T-helper 17 cell (primary cell): ENCODE measurements around the gene HEBP1. TPM values are rescaled to one million over a fixed set of nuclear protein-coding genes. Genes with fewer than 3 reads are reported as not detected.

ENCODE experiments used
- ATAC-seq: fragments of 150-1000 bp; cut with Tn5 transposase; 2 replicates; pipeline ENCODE4 v1.10.0; 2021; ENCODE audit warnings: mild to moderate bottlenecking, moderate library complexity
- DNase-seq, 3 donors: peaks; one replicate each; pipeline versions ENCODE4 v3.0.0 to v3.0.0-alpha.2; 2020 to 2021
- H3K9me3 ChIP-seq: one replicate; pipeline ENCODE4 v1.7.0; 2013; ENCODE audit warnings: low read length, mild to moderate bottlenecking; ENCODE audit not compliant: control insufficient read depth, poor library complexity, severe bottlenecking
- H3K27ac Mint-ChIP-seq: one replicate; pipeline ENCODE4 v1.8.0; 2022; ENCODE audit warnings: mild to moderate bottlenecking, moderate library complexity, mixed read lengths
- H3K27me3 Mint-ChIP-seq: one replicate; pipeline ENCODE4 v1.8.0; 2022; ENCODE audit warnings: mixed read lengths
- H3K36me3 Mint-ChIP-seq: one replicate; pipeline ENCODE4 v1.8.0; 2022; ENCODE audit warnings: low read depth, mixed read lengths
- H3K4me1 Mint-ChIP-seq: one replicate; pipeline ENCODE4 v1.8.0; 2022; ENCODE audit warnings: mild to moderate bottlenecking, mixed read lengths
- H3K4me3 Mint-ChIP-seq: one replicate; pipeline ENCODE4 v1.8.0; 2022; ENCODE audit warnings: mild to moderate bottlenecking, moderate library complexity, mixed read lengths
- total RNA-seq, 4 donors: library from RNA in 2 of 4; stranded (reverse) in 2 of 4; gene quantifications; one replicate each; pipeline ENCODE4 v1.2.3 and lab custom pipeline; 2022 to 2026

Gene HEBP1
- total RNA-seq, 2 donors from 2014 or later, result 10.8 to 11.5 TPM

DNA sequence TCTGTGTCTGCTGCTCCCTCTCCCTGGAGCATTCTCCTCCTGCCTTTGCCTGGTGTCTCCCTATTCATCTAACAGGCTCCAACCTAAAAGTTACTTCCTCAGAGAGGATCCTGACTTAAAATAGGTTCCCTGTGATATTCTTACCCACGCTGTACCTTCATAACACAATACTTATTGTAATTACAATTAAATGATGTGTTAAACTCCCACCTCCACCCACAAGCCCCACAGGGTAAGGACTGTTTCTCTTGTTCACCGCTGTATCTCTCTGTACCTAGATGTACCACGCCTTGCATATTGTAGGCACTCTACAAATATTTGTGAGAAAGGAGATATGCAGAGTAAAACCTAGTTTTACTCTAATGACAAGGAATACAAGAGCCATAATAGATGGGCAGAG is 5.0 kb downstream of the HEBP1 start:
- Mint-ChIP-seq H3K27ac (no peak overlapping the region), H3K4me3 (no peak overlapping the region), H3K4me1 (peaks cover 25% of the 10 kb centered on the region), H3K36me3 (peaks cover 2% of the 10 kb centered on the region), H3K27me3 (no peaks in the 10 kb centered on the region)
- H3K9me3 ChIP-seq, result no peaks in the 10 kb centered on the region
- no peak for ATAC-seq
- DNase-seq, result no peak

DNA sequence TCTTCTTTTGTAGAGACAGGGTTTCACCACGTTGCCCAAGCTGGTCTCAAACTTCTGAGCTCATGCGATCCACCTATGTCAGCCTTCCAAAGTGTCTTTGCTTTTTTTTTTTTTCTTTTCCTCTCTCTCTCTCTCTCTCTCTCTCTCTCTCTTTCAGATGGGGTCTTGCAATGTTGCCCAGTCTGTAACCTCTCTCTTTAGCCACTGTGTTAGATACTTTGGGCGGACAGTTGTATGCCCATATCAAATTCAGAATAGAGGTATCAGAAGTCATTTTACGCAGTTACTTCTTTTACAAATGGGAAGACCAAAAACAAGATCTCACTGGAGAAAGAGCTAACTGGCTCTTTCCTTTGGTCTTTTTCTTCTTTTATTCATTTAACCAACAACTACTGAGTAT is 6.7 kb downstream of the HEBP1 start:
- DNase-seq (no peak), ATAC-seq (no peak)
- Mint-ChIP-seq H3K27me3 (no peaks in the 10 kb centered on the region), H3K36me3 (peaks cover 2% of the 10 kb centered on the region), H3K4me1 (peaks cover 16% of the 10 kb centered on the region), H3K27ac (no peak overlapping the region), H3K4me3 (no peak overlapping the region)
- no peaks in the 10 kb centered on the region for H3K9me3 ChIP-seq

DNA sequence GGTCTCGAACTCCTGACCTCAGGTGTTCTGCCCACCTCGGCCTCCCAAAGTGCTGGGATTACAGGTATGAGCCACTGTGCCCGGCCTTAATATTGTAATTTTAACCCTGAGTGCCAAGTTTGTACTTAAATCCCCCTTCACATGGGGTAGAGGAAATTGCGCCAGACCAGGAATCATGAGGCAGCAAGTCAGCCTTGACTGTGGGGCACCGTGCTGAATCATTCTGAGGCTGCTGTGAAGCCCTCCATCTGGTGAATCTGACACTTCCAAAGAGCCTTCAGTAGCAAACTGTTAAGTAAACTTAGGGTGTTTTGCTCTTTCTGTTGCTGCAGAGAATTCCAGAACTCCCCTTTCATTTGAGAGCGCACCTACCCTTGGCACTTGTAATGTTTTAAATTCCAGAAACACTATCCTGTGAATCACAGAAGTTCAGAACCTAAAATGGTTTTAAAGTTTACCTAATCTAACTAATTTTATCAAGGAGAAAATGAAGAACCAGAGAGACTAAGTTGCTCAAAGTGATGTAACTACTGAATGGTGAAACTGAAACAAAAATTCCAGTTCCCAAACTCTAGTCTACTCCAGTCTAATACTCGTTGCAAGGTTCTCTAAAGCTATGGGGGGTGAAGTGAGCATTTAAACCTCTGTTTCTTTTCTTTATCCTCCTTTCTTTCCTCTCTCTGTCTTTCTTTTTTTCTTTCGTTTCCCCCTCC is 7.5 kb downstream of the HEBP1 start:
- H3K9me3 ChIP-seq, result no peaks in the 10 kb centered on the region
- ATAC-seq (no peak), DNase-seq (no peak)
- no peaks in the 10 kb centered on the region for H3K27me3 Mint-ChIP-seq
- H3K27ac Mint-ChIP-seq, result peak overlapping the region; percentile 82
- H3K4me3 Mint-ChIP-seq, result no peak overlapping the region
- H3K36me3 Mint-ChIP-seq, result peaks cover 2% of the 10 kb centered on the region
- peaks cover 15% of the 10 kb centered on the region for H3K4me1 Mint-ChIP-seq

DNA sequence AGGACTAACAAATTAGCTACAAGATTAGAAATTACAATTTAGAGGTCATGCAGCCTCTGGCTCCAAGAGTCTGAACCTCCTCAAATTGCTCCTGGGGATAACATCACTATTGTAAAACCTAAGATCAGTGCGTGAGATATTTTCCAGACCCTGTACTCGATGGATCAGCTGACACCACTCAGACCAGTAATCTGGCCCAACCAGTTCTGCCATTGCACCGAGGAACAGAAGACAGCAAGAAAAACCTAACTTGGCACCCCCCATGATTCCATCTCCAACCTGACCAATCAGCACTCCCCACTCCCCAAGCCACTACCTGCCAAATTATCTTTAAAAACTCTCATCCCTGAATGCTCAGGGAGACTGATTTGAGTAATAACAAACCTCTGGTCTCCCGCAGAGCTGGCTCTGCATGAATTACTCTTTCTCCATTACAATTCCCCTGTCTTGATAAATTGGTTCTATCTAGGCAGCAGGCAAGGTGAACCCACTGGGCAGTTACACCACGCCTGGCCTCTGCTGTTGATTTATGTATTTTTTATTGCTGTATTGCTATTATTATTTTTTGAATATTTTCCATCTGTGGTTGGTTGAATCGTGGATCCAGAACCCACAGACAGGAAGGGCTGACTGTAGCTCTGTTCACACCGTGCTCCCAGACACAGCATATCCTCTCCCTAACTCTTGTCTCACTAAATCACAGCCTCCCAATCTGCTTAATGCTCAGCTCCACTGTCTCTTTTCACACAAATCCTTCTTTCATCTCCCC is 9.2 kb downstream of the HEBP1 start:
- H3K4me3 Mint-ChIP-seq, result no peak overlapping the region
- H3K27ac Mint-ChIP-seq, result peak overlapping the region; percentile 82
- no peak for DNase-seq
- no peaks in the 10 kb centered on the region for H3K9me3 ChIP-seq
- peaks cover 2% of the 10 kb centered on the region for H3K36me3 Mint-ChIP-seq
- ATAC-seq, result no peak
- H3K4me1 Mint-ChIP-seq, result peaks cover 8% of the 10 kb centered on the region
- H3K27me3 Mint-ChIP-seq, result no peaks in the 10 kb centered on the region

DNA sequence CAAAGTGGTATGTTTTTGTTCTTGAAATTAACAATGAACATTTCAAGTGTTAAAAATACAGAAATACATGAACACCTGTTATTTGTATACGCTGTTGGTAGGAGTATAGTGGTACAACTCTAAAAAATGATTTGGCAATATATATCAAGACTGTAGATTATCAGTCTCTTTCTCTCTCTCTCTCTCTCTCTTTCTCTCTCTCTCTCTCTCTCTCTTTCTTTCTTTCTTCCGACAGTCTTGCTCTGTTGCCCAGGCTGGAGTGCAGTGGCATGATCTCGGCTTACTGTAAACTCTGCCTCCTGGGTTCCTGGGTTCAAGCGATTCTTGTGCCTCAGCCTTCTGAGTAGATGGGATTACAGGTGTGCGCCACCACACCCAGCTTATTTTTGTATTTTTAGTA is 12.6 kb downstream of the HEBP1 start:
- no peaks in the 10 kb centered on the region for H3K9me3 ChIP-seq
- DNase-seq, result no peak
- peaks cover 14% of the 10 kb centered on the region for H3K4me1 Mint-ChIP-seq
- no peak overlapping the region for H3K27ac Mint-ChIP-seq
- H3K36me3 Mint-ChIP-seq, result peaks cover 4% of the 10 kb centered on the region
- no peaks in the 10 kb centered on the region for H3K27me3 Mint-ChIP-seq
- no peak overlapping the region for H3K4me3 Mint-ChIP-seq
- ATAC-seq, result no peak

DNA sequence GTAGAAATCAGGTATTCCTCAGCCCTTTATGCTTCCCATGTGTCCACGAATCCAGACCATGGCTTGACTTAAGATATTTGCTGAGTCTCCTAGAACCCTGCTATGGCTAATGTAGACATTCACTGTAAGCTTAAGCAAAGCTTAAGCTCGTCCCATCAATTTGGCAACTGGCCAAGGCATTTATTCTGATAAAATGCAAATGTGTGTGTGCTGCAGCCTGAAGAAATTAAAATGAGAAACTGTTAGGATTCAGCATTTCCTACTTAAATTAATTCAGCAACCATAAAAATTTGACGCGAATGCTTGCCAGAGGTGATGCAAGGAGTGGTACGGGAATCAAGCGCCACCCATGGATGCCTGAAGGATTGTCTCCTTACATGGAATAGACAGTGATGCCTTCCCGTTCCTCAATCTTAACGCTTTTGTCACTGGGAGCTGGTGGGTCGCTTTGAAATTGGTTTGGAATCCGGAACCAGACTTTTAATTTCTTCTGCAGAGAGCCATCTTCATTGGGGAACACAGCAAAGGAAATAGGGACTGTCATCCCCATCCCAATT is 13.2 kb downstream of the HEBP1 start:
- Mint-ChIP-seq H3K27me3 (no peaks in the 10 kb centered on the region), H3K36me3 (peaks cover 4% of the 10 kb centered on the region), H3K4me1 (peaks cover 14% of the 10 kb centered on the region), H3K27ac (no peak overlapping the region), H3K4me3 (no peak overlapping the region)
- DNase-seq (no peak), ATAC-seq (no peak)
- no peaks in the 10 kb centered on the region for H3K9me3 ChIP-seq

DNA sequence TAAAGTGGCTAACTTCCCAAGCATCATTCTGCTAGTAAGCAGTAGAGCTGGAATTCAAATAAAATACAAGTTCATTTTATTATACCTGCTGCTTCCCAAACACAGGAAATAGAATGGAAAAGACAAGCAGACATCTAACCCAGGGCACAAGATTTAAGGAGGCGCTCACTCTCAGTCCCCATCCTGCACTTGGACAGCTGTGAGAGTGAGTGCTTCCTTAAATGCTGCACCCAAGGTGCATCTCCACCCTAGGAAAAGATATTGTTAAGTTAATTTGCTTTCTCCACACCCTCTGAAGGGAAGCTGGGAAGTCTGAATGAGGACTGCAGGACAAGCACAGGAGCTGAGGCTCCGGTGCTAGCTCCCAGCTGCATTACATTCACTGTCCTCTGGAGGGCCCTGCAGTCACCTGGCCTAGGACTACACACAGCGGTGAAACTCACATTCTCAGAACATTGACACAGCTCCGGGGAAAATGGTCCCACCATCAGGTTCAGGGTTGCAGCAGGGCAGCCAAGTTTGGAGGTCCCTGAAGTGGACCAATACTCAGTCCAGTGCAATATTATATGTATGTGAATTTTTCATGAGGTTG is 14.2 kb downstream of the HEBP1 start:
- Mint-ChIP-seq H3K27ac (no peak overlapping the region), H3K4me1 (peaks cover 9% of the 10 kb centered on the region), H3K4me3 (no peak overlapping the region), H3K36me3 (peaks cover 2% of the 10 kb centered on the region), H3K27me3 (no peaks in the 10 kb centered on the region)
- no peaks in the 10 kb centered on the region for H3K9me3 ChIP-seq
- ATAC-seq (peak; percentile 76), DNase-seq (no peak)

DNA sequence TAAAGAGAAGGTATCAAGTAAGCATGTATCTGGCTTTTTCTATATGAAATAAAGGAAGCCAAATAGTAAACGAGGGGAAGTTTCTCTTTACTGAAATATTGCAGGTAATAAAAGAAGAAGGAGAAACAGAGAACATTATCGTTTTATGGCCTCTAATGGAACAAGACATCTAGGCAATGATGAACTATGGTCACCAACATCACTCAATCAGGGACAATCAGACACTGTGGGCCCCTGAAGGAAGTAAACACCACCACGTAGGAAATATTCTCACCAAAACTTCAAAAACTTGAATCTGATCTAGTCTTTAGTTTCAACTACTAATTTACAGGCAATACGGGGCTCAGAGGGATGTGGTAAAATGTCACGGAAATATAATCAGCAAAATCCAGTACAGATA is 15.9 kb downstream of the HEBP1 start:
- DNase-seq (no peak), ATAC-seq (no peak)
- Mint-ChIP-seq H3K4me3 (no peak overlapping the region), H3K27me3 (no peaks in the 10 kb centered on the region), H3K36me3 (peaks cover 2% of the 10 kb centered on the region), H3K27ac (no peak overlapping the region), H3K4me1 (peaks cover 8% of the 10 kb centered on the region)
- no peaks in the 10 kb centered on the region for H3K9me3 ChIP-seq

DNA sequence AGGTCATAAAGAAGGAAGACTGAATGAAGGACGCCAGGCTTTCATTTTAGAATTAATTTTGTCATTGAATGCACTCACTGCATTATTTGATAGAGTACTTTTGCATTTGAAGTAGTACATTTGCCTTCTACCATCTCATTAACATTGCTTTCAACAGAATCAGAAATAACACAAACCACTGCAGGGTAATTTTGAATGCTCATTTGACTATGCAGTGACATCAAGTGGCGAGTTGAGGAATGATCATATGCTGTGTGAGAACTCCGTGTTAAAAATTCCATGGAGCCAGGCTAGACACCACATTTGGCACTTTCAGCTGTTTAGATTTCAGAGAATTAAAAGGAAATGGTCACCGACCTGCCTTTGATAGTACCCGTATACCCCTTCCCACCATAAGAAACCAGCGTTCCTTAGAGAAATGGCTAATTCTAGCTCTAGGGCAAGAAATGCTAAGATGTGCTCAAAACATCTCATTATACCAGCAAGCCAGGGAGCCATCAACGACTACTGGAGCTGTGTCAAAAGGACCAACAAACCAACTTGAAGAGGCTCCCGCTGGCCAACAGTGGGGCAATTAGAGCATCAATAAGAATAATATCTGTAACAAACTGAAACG is 16.5 kb downstream of the HEBP1 start:
- H3K9me3 ChIP-seq, result no peaks in the 10 kb centered on the region
- no peak overlapping the region for H3K27ac Mint-ChIP-seq
- H3K36me3 Mint-ChIP-seq, result peaks cover 2% of the 10 kb centered on the region
- peaks cover 8% of the 10 kb centered on the region for H3K4me1 Mint-ChIP-seq
- H3K4me3 Mint-ChIP-seq, result no peak overlapping the region
- ATAC-seq, result peak; percentile 50
- DNase-seq, result no peak
- H3K27me3 Mint-ChIP-seq, result no peaks in the 10 kb centered on the region

DNA sequence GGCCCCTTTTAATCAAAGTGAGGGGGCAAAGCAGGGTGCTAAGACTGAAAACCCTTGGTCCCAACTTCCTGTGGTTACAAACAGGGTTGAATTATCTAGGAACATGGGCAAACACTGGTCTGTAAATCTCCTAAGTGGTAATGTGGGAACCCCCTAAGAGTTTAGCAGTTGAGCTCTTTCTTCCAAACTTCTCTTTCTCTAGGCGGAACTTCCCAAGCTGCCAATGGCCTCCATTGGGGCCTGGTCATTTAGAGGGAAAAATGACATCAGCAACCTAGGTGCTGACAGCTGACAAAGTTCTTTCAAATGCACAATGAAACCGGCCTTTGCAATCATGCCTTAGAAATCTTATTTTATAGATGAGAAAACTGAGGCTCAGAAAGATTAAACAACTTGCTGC is 17.7 kb downstream of the HEBP1 start:
- Mint-ChIP-seq H3K4me1 (peaks cover 8% of the 10 kb centered on the region), H3K36me3 (peaks cover 2% of the 10 kb centered on the region), H3K4me3 (no peak overlapping the region), H3K27me3 (no peaks in the 10 kb centered on the region), H3K27ac (no peak overlapping the region)
- no peak for DNase-seq
- H3K9me3 ChIP-seq, result no peaks in the 10 kb centered on the region
- no peak for ATAC-seq

DNA sequence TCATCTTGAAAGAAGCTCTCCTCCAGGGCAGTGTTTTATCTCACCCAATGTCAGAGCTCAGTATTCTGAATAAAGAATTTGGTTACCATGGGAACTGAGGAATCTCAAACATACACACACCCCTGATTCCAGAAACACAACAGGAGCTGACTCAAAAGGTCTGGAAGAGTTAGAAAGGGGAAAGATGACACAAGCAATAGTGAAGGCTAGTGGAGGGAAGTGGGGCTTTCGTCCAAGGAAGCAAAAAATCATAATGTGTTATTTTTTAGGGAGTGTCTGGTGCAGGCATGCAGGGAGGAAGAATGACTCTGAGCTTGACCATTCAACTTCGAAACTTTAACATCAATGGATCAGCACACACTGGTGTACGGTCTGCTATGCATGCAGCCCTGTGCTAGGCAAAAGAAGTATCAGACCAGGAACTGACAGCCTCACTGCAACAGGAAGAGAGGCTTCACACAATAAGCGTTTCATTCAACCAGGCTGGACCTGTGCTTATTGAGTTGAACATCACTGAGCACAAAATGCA is 20.3 kb downstream of the HEBP1 start:
- H3K36me3 Mint-ChIP-seq, result peaks cover 2% of the 10 kb centered on the region
- H3K4me3 Mint-ChIP-seq, result no peak overlapping the region
- no peaks in the 10 kb centered on the region for H3K9me3 ChIP-seq
- H3K27me3 Mint-ChIP-seq, result no peaks in the 10 kb centered on the region
- no peak for ATAC-seq
- DNase-seq, result no peak
- no peak overlapping the region for H3K27ac Mint-ChIP-seq
- peaks cover 8% of the 10 kb centered on the region for H3K4me1 Mint-ChIP-seq

DNA sequence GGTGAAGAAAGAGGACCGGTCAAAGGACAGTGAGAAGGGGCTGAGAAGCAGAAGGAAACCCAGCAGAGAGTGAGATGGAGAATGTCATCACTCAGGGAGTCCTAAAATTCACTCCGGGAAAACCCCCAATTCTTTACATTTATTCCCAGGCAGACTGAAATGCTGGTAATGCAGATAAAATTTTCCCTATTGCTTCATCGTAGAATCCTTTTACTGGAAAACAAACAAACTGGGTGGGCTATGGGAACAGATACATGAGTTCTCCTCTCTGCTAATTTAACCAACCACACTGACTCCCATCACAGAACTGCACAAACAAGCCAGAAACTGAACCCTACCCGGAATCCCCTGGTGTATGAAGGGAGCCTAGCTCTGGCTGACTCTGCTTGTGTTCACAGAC is 20.9 kb downstream of the HEBP1 start:
- H3K4me3 Mint-ChIP-seq, result no peak overlapping the region
- no peaks in the 10 kb centered on the region for H3K9me3 ChIP-seq
- ATAC-seq, result no peak
- no peaks in the 10 kb centered on the region for H3K27me3 Mint-ChIP-seq
- DNase-seq, result no peak
- H3K36me3 Mint-ChIP-seq, result peaks cover 3% of the 10 kb centered on the region
- H3K4me1 Mint-ChIP-seq, result peaks cover 5% of the 10 kb centered on the region
- H3K27ac Mint-ChIP-seq, result no peak overlapping the region

DNA sequence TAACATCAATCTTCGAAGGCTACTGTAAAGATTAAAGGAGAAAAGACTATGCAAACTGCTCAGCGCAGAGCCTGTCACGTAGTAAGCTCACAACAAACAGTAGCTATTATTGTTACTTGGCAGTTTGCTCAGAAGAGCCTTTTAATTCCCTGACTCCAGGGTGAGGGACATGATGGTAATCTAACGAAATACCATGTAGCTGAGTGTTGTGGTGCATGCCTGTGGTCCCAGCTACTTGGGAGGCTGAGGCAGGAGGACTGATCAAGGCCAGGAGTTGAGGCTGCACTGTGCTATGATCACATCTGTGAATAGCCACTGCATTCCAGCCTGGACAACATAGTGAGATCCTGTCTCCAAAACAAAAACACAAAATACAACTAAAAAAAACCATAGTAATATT is 22.8 kb downstream of the HEBP1 start:
- ATAC-seq, result no peak
- Mint-ChIP-seq H3K4me3 (no peak overlapping the region), H3K27ac (no peak overlapping the region), H3K36me3 (peaks cover 3% of the 10 kb centered on the region), H3K27me3 (no peaks in the 10 kb centered on the region), H3K4me1 (no peaks in the 10 kb centered on the region)
- no peak for DNase-seq
- peaks cover 3% of the 10 kb centered on the region for H3K9me3 ChIP-seq
